ENCODE data around the gene AAK1. TPM values are rescaled to one million over a fixed set of nuclear protein-coding genes. Genes with fewer than 3 reads are reported as not detected.

The AAK1 gene
- total RNA-seq, 1 donor from 2014 or later, result 66.4 TPM

DNA sequence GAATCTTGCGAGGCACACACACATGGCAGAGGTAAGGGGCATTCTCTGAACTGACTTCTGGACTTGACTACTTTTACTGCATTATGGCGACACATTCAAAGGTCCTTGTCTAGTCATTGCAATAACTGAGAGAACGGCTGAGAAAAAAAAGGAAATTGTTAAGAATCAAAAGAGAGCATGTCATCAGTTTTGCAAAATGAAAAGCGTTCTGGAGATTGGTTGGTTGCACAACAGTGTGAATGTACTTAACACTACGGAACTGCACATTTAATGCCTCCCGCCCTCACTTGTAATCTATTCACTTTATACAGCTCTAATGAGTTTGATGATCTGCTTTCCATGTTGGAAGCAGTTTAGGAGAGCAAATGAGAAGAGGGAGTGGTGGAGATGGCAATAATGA is 137.8 kb downstream of the AAK1 start:
- Mint-ChIP-seq H3K4me1 (no peaks in the 10 kb centered on the region), H3K36me3 (peaks cover 44% of the 10 kb centered on the region), H3K9me3 (peaks cover 6% of the 10 kb centered on the region), H3K4me3 (no peak overlapping the region), H3K27me3 (ENCODE audit: low read depth) (no peaks in the 10 kb centered on the region), H3K27ac (no peak overlapping the region)
- no peak for DNase-seq (ENCODE audit: low spot score in 2 of 2, unreplicated experiment in 2 of 2)
- TF ChIP-seq, protein P1, sequence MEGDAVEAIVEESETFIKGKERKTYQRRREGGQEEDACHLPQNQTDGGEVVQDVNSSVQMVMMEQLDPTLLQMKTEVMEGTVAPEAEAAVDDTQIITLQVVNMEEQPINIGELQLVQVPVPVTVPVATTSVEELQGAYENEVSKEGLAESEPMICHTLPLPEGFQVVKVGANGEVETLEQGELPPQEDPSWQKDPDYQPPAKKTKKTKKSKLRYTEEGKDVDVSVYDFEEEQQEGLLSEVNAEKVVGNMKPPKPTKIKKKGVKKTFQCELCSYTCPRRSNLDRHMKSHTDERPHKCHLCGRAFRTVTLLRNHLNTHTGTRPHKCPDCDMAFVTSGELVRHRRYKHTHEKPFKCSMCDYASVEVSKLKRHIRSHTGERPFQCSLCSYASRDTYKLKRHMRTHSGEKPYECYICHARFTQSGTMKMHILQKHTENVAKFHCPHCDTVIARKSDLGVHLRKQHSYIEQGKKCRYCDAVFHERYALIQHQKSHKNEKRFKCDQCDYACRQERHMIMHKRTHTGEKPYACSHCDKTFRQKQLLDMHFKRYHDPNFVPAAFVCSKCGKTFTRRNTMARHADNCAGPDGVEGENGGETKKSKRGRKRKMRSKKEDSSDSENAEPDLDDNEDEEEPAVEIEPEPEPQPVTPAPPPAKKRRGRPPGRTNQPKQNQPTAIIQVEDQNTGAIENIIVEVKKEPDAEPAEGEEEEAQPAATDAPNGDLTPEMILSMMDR (IDR thresholded peaks at IDR 0.05; ENCODE audit: unreplicated experiment), result no peak

DNA sequence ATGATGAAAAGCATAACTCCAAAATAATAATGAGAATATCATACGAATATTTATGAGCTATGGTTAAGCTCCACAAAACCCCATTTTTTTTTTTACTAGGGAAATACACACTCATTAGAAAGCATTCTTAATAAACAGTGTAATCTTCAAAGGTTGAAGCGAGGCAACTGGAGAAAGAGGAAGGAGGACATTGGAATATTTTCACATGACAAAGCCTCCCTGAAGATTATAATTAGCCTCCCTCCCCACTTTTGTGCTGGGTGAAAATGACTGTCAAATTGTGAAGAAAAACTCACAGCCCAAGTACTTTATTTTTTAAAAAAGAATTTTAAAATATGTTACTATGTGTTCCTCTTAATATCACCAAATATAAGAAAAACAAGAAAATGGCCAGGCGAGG is 142.2 kb downstream of the AAK1 start:
- Mint-ChIP-seq H3K4me3 (no peak overlapping the region), H3K4me1 (peaks cover 7% of the 10 kb centered on the region), H3K27ac (no peak overlapping the region), H3K9me3 (no peaks in the 10 kb centered on the region), H3K27me3 (ENCODE audit: low read depth) (no peaks in the 10 kb centered on the region), H3K36me3 (peaks cover 23% of the 10 kb centered on the region)
- DNase-seq (ENCODE audit: low spot score in 2 of 2, unreplicated experiment in 2 of 2), result no peak
- TF ChIP-seq, protein P1 (IDR thresholded peaks at IDR 0.05; ENCODE audit: unreplicated experiment), result no peak

DNA sequence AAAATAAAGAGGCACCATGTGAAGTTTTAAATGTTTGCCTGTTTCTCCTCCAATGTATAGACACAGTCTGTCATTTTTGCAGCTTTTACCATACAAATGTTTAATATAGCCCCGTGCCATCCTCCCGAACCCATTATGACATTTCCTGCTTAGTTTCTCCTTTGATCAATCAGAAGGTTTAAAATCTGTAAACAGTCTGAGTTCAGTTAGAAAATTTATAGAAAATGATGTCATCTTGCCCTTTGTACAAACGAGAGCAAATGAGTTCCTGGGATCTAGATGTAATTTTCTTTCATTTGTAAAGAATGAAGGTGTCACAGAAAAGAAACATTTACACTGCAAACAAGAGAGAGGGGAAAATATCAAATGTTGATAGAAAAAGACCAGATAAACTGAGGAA is 143.6 kb downstream of the AAK1 start:
- Mint-ChIP-seq H3K27me3 (ENCODE audit: low read depth) (no peaks in the 10 kb centered on the region), H3K9me3 (no peaks in the 10 kb centered on the region), H3K27ac (peak overlapping the region; percentile 65), H3K36me3 (peaks cover 14% of the 10 kb centered on the region), H3K4me3 (no peak overlapping the region), H3K4me1 (peaks cover 7% of the 10 kb centered on the region)
- TF ChIP-seq, protein P1 (IDR thresholded peaks at IDR 0.05; ENCODE audit: unreplicated experiment), result no peak
- no peak for DNase-seq (ENCODE audit: low spot score in 2 of 2, unreplicated experiment in 2 of 2)

DNA sequence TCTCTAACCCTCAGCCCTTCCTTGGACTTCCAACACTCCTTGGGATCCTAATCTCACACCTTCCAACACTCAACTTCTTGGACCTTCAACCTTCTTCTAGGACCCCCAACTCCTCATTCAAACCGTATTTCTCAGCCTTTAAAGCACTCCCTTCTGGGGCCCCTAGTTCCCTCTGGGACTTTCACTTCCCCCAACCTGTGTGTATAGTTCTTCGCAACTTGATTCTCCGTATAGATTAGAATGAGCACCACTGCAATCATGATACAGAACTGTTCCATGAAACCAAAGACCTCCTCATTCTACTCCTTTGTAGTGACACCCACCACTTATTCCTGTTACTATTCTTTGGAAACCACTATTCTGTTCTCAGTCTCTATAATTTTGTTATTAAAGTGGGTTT is 144.3 kb downstream of the AAK1 start:
- H3K4me1 Mint-ChIP-seq, result peaks cover 7% of the 10 kb centered on the region
- DNase-seq (ENCODE audit: low spot score in 2 of 2, unreplicated experiment in 2 of 2), result no peak
- no peak overlapping the region for H3K27ac Mint-ChIP-seq
- H3K36me3 Mint-ChIP-seq, result peaks cover 17% of the 10 kb centered on the region
- no peaks in the 10 kb centered on the region for H3K27me3 Mint-ChIP-seq (ENCODE audit: low read depth)
- H3K4me3 Mint-ChIP-seq, result no peak overlapping the region
- H3K9me3 Mint-ChIP-seq, result no peaks in the 10 kb centered on the region
- TF ChIP-seq, protein P1 (IDR thresholded peaks at IDR 0.05; ENCODE audit: unreplicated experiment), result no peak

DNA sequence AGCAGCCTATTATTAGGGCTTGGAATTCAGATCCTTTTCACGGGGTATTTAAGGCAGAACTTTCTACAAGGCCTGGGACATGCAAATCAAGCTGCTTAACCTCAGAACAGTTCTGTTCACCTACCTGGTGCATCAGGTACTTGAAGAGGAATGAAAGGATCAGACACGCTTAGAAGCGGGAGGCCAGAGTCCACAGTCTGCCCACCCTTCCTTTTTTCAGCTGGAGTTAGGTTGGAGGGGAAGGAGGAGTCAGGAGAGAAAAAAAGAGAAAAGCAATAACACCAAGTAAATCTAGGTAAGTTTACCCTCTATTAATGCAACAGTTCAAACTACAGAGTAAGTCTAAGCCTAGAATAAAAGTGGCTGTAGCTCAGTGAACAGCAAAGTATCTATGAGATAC is 147.7 kb downstream of the AAK1 start:
- Mint-ChIP-seq H3K36me3 (peaks cover 19% of the 10 kb centered on the region), H3K4me1 (peaks cover 7% of the 10 kb centered on the region), H3K27ac (no peak overlapping the region), H3K9me3 (no peaks in the 10 kb centered on the region), H3K27me3 (ENCODE audit: low read depth) (no peaks in the 10 kb centered on the region), H3K4me3 (no peak overlapping the region)
- TF ChIP-seq, protein P1 (IDR thresholded peaks at IDR 0.05; ENCODE audit: unreplicated experiment), result no peak
- no peak for DNase-seq (ENCODE audit: low spot score in 2 of 2, unreplicated experiment in 2 of 2)

DNA sequence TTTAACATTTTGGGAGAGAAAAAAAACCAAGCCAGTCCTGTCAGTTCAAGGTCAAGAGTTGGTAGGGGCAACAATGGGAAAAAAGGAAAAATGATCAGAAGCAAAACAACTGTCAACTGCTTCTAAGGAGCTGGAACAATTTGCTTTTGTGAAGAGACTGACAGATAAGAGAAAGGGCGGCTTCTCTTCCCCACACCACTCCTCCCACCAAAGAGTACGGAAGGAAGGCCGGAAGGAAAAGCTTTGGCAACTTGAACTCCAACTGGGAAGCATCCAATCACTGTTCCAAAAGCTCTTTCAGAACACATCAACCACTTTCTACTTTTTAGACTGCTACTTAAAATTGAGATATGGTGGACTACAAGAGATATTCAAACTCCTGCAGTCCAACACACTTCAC is 148.5 kb downstream of the AAK1 start:
- Mint-ChIP-seq H3K4me3 (no peak overlapping the region), H3K4me1 (peaks cover 5% of the 10 kb centered on the region), H3K27me3 (ENCODE audit: low read depth) (no peaks in the 10 kb centered on the region), H3K9me3 (peaks cover 4% of the 10 kb centered on the region), H3K27ac (no peak overlapping the region), H3K36me3 (peaks cover 27% of the 10 kb centered on the region)
- DNase-seq (ENCODE audit: low spot score in 2 of 2, unreplicated experiment in 2 of 2), result no peak
- TF ChIP-seq, protein P1 (IDR thresholded peaks at IDR 0.05; ENCODE audit: unreplicated experiment), result no peak
